GM23338 (cell line): Measurements from ENCODE around the gene NFKB2.

Experiments
- CREB1 ChIP-seq: fragments of 250-450 bp; sonication (Bioruptor Pico); IDR thresholded peaks from 2 replicates; pipeline ENCODE4 v1.5.0; 2020; ENCODE audit warnings: low read depth, mild to moderate bottlenecking, moderate library complexity
- CTCF ChIP-seq, 2 experiments: fragments of 200-600 bp in 1 of 2; sonication (generic) in 1 of 2; conservative IDR thresholded peaks; 2 replicates each; pipeline versions ENCODE4 v1.5.1 to v1.6.1; 2016 to 2017; ENCODE audit warnings: antibody characterized with exemption in 2 of 2, low read depth in 2 of 2, mild to moderate bottlenecking in 2 of 2, moderate library complexity in 1 of 2
- ETS1 ChIP-seq: IDR thresholded peaks from 2 replicates; pipeline ENCODE4 v1.6.1; 2016; ENCODE audit warnings: antibody characterized with exemption
- EZH2 ChIP-seq: fragments of 200-600 bp; sonication (generic); IDR thresholded peaks from one replicate; pipeline ENCODE4 v1.8.0; 2017; ENCODE audit warnings: antibody characterized with exemption, mild to moderate bottlenecking, low read depth; ENCODE audit not compliant: unreplicated experiment
- EZH2phosphoT487 ChIP-seq: fragments of 200-600 bp; sonication (generic); IDR thresholded peaks from one replicate; pipeline ENCODE4 v1.8.1; 2018; ENCODE audit warnings: antibody characterized with exemption; ENCODE audit not compliant: unreplicated experiment
- JUNB ChIP-seq: IDR thresholded peaks from one replicate; pipeline ENCODE4 v1.6.1; 2016; ENCODE audit warnings: antibody characterized with exemption; ENCODE audit not compliant: unreplicated experiment
- POLR2AphosphoS5 ChIP-seq: IDR thresholded peaks from 2 replicates; pipeline ENCODE4 v1.6.1; 2016; ENCODE audit warnings: antibody characterized with exemption, low read depth
- REST ChIP-seq: IDR thresholded peaks from one replicate; pipeline ENCODE4 v1.6.1; 2018; ENCODE audit warnings: antibody characterized with exemption; ENCODE audit not compliant: unreplicated experiment
- STAT1 ChIP-seq: IDR thresholded peaks from one replicate; pipeline ENCODE4 v1.6.1; 2016; ENCODE audit warnings: antibody characterized with exemption; ENCODE audit not compliant: unreplicated experiment

- no peak for TF ChIP-seq EZH2
- TF ChIP-seq EZH2phosphoT487: no peak
- no peak for TF ChIP-seq POLR2AphosphoS5
- TF ChIP-seq CTCF (conservative IDR thresholded peaks at IDR 0.05; ENCODE audit: low read depth in 2 of 2): no peak
- TF ChIP-seq REST: no peak
- TF ChIP-seq ETS1: no peak
- no peak for TF ChIP-seq STAT1
- no peak for TF ChIP-seq CREB1
- no peak for TF ChIP-seq JUNB
Measured at GRCh38 chr10:102396730-102397151, 1.2 kb downstream of the NFKB2 start.
